Smooth muscle cell of trachea (primary cell): ENCODE data around the gene FAF2. TPM values are rescaled to one million over a fixed set of nuclear protein-coding genes. Genes with fewer than 3 reads are reported as not detected.

Experiments
- total RNA-seq: library from RNA; depleted of rRNA; stranded (reverse); fragments of >200 nt; gene quantifications from 2 replicates; pipeline ENCODE4 v1.2.1, GENCODE V29; 2014

Gene FAF2, protein sequence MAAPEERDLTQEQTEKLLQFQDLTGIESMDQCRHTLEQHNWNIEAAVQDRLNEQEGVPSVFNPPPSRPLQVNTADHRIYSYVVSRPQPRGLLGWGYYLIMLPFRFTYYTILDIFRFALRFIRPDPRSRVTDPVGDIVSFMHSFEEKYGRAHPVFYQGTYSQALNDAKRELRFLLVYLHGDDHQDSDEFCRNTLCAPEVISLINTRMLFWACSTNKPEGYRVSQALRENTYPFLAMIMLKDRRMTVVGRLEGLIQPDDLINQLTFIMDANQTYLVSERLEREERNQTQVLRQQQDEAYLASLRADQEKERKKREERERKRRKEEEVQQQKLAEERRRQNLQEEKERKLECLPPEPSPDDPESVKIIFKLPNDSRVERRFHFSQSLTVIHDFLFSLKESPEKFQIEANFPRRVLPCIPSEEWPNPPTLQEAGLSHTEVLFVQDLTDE
- 45.5 and 46.4 TPM in 2 replicates for total RNA-seq

DNA sequence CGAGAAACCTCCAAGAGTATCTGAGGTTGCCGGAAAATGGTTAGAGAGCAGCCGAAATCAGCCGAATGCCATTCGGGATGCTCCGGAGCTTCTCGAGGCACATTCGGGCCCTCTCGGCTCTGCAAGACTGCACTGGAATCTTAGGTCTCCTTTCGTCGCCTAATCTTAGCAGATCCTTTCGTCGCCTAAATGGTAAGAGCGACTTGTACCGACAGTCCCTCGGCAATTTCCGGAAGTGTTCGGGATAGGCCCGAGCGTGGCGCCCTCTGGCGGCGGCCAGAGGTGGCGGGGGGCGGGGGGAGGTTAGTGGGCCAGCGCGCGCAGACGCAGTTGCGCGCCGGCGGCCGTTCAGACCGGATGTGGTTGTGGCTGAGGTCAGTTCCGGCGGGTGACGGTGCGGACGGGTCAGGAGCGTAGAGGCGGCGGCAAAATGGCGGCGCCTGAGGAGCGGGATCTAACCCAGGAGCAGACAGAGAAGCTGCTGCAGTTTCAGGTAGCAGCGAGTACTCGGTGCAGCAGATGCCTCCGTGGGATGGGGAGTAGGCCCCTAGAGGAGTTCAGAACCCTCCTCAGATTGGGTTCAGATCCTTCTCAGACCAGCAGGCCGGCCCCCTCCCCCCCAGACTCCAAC, at the start of gene FAF2:
TSS of gene FAF2 (plus strand) at position 408 of the 631 bp plus-strand sequence. CDS start at position 431, 23 bp downstream.

DNA sequence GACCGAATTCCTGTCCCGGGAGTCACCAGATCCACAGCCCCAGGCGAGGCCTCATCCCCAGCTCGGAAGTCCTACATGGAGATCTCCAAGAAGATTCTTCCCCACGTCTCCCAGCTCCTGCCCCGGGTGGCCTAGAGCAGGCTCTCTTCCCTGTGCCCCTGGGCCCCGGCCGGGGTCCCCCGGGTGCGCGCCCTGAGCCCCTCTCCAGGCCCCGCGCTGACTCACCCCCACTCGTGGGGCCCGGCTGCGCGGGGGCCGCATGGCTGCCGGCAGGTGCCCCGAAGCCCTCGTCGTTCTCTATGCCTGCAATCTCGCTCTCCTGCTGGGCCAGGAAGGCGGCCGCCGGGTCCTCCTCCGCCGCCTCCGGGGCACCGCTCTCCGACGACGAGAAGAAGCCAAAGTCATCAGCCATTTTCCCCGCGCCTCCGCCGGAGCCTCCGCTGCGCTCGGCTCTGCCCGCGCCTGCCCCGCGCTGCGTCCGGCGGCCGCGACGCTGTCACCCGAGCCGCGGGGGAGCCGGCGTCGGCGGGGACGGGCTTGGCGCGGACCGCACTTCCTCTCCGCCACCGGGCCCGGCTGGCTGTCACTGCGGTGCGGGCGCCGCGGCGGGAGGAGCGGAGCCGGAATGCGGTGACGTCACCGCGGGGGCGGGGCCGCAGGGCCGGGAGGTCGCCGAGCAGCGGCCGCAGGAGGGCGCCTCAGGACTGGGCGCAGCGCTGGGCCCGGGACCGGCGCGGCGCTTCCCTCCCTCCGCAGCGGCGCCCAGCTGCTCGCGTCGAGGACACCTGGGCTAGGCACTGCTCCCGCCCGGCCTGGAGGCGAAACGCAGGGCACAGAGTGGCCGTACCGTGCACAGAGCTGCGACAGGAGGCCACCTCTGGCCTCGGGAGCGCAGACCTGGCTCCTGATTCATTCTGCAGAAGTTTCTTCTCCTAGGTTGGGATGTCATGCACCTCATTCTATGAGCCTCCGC, 31.9 kb upstream of the FAF2 start, which contains the start of gene CLTB:
TSS of gene CLTB (minus strand) at position 588 of the 973 bp plus-strand sequence. CDS start at position 412, 176 bp downstream.

DNA sequence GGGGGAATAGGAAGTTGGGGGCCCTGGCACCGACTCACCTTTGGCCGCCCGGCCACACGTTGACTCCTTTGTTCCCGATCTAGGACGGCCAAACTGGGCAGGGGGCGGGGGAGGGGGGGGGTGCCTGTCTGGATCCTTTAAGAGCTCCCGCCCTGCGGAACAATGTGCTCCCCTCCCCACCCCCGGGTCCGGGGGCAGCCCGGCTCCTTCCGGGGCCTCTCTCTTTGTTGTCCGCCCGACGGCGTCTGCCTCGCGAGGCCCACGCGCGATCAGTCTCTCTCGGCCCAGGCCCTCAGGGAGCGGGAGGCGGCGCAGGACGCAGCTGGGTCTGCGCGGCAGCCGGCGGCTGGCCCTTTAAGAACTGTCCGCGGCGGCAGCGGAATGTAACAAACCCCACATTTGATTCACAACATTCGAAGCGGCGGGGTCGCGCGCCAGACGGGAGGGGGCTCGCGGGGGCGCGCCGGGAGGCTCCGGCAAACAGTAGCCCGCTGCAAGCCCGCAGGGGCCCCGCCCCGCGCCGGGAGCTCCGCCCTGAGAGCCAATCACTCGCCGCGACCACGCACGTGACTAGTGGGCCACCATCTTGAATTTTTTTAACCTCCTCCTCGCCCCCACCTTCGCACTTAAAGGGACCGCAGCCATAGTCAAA, 88.8 kb downstream of the FAF2 start, which contains the start of gene RNF44:
TSS of gene RNF44 (minus strand) at position 501 of the 652 bp plus-strand sequence. CDS start 4,930 bp downstream, outside the sequence.

DNA sequence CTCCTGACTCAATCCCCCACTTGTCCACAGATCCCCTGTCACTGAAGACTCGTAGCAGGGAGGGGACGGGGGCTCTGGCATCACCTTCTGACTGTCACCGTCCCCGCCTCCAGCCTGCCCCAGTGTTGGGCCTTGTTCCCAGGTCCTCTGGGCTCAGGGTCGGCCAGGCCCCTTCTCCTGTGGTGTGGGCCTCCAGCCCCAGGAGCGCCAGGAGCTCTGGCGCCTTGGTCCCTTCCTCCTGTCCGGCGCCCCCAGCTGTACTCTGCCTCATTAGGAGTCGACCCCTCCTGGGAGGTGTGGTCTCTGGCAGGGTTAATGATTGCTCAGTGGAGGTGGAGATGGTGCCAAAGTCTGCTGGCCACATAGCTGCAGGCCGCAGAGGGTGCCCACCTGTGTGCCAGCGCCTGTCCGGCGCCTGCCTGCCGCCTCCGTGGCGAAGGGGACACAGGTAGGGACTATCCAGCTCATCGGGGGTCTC, 100.8 kb downstream of the FAF2 start, which contains the start of gene CDHR2:
TSS of gene CDHR2 (plus strand) at position 376 of the 478 bp plus-strand sequence. CDS start 16,011 bp downstream, outside the sequence.

Other genes with a start within 250 kb of the FAF2 start
- gene SIMC1, start 210.0 kb upstream of the FAF2 start, total RNA-seq, result 7.1 and 7.8 TPM in 2 replicates
- 58.3 and 134 TPM in 2 replicates for gene KIAA1191, start 86.6 kb upstream of the FAF2 start, total RNA-seq
- gene ARL10, start 82.9 kb upstream of the FAF2 start, total RNA-seq, result 12.1 and 16.3 TPM in 2 replicates
- 4.5 and 7.6 TPM in 2 replicates for gene NOP16, start 59.8 kb upstream of the FAF2 start, total RNA-seq
- 22.8 and 52.8 TPM in 2 replicates for gene HIGD2A, start 59.6 kb upstream of the FAF2 start, total RNA-seq
- 82.2 and 93.6 TPM in 2 replicates for gene CLTB, start 31.8 kb upstream of the FAF2 start, total RNA-seq
- 3.2 and 6.5 TPM in 2 replicates for gene RNF44, start 89.0 kb downstream of the FAF2 start, total RNA-seq
- under 0.01 TPM in 2 replicates for gene CDHR2, start 101.0 kb downstream of the FAF2 start, total RNA-seq
- 6.3 and 7.4 TPM in 2 replicates for gene GPRIN1, start 161.8 kb downstream of the FAF2 start, total RNA-seq
- 0.33 and 1.6 TPM in 2 replicates for gene SNCB, start 182.1 kb downstream of the FAF2 start, total RNA-seq
- gene EIF4E1B, start 182.3 kb downstream of the FAF2 start, total RNA-seq, result not detected in 2 replicates
- gene TSPAN17, start 199.1 kb downstream of the FAF2 start, total RNA-seq, result 33.7 and 45.7 TPM in 2 replicates